ENCODE results near the gene SPAG17.

The SPAG17 gene

DNA sequence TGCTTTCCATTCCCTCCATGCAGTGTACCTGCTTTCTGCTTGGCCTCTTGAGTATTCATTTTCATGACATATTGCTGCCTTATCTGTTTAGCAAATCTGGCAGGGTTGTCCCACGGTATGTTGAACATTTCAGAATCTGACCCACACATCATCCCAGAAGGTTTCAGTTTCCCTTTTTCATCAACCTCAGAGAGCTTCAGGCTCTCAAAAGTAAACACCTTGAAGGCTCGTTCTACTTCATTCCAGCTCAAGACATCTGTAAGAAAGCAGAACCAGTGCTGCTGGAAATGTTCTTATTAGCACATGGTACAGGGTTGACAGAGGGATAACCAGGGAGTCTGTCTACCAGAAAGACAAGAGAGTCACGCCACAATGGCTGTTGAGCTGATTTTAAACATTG lies 103.6 kb downstream of the SPAG17 start:
- DNase-seq (ENCODE audit: low read depth in 1 of 2, low spot score in 1 of 2), result no peak

DNA sequence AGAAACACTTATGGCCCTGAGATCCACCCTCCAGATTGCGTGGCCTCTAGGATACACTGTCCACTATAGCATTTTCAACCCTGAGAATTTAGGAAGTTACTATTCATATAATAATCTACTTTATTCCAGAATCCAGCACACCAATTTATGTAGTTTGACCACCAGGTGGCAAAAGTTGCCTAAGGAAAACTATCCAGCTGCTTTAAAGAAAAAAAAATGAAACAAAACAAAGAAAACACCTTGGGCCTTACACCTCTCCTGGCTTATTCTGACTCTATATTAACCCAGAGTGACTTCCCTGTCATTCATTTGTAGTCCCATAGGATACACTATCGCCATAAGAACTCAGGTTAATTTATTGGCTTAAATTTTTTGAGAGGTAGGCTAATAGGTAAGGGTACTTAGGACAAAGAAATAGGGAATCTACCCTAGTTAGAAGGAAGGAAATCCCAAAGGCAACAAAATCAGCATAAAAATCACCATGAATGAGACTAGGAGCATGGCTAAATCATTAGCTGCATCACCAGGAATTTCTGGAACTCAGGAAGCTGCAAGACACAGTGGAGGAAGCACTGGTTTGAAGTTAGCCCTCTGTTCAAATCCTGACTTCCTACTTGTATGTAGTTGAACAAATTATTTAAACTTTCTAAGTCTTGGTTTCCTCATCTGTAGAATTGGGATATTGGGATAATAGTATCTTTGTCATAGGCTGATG lies 107.5 kb downstream of the SPAG17 start:
- DNase-seq (ENCODE audit: low read depth in 1 of 2, low spot score in 1 of 2), result no peak

DNA sequence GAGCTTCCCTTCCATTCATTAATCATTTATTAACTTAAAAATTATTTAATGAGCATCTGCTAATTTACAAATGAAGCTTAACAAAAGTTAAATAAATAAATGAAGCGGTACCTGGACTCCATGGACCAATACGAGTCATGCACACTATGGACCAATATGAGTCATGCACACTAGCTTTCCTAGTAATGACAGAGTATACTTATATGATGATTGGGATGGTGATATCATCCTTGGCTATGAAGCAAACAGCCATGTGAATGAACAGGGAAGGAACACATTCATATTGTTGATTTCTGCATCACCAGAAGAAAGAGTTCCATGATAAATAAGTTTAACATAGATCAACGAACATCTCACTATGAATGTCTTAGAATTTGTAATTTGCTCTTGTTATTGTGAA lies 109.9 kb downstream of the SPAG17 start:
- no peak for DNase-seq (ENCODE audit: low read depth in 1 of 2, low spot score in 1 of 2)

DNA sequence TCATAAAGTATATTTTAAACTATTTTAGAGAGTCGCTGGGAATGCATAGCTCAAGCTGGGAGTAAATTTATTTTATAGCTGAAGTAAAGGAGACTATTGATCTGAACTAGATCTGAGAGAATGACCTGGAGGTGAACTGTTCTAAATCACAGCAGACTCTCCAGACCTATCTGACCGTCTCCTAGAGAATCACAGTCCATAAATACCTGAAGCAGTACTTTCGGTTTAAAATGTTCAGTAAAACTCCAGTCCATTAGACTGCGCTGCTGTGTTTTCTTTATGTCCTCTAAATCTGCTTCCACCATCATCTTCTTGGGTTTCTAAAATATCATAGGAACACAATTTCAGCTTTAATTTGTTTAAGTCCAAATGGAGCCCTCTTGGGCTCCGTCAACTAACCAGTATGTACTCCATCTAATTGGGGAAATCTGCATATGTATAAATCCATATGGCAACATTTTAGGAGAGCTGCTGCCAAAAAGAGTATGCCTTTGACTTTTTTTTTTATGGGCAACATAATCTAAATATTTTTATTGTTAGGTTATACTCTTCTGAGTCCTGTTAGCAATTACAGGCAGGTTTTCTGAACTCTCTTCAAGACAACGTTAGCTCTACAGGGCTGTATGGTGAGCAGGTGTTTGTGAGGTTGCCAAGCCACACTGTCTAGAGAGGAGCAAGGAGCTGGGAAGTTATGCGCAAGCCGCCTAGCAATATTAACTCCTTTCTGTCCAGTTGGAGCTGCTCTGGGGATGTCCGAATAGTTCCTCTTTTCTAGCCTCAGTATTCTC lies 111.2 kb downstream of the SPAG17 start:
- DNase-seq (ENCODE audit: low read depth in 1 of 2, low spot score in 1 of 2), result no peak

DNA sequence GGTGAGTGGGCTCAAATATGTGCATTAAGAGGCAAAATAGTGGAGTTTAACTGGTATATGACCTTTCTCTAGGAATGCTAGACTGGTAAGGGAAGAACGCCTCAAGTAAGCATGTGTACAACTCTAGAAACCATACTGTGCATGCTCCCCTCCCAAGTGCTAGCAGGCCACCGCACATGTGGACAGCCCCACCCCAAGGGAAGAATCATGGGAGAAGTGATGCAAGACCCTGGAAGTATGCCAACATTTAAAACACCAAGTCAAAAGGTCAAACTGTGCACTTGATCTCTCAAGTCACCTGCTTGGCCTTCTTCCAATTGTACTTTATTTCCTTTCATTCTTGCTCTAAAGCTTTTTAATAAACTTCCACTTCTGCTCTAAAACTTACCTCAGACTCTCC lies 135.0 kb downstream of the SPAG17 start:
- no peak for DNase-seq (ENCODE audit: low read depth in 1 of 2, low spot score in 1 of 2)

DNA sequence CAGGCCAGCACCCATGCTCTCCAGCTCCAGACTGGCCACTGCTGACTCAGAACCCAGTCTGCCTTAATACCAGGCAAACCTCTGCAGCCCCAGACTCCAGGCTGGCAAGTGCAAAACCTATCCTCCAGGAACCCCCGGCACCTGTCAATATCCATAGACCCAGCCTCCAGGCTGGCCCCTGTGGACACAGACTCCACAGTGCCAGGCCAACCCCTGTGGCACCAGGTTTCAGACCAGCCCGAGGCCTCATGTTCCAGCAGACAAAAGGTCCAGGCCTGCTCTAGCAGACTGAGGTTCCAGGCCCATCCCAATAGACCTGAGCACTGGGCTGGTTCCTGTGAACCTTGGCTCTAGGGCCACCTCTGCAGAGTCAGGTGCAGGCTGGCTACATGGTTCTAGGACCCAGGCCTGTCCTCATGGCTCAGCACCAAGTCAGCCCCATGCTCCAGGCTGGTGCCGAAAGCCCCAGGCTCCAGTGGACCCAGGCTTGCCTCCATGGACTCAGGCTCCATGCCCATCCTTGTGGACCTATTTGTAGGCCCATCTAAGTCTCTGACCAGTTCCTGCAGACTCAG lies 137.3 kb downstream of the SPAG17 start:
- no peak for DNase-seq (ENCODE audit: low read depth in 1 of 2, low spot score in 1 of 2)

DNA sequence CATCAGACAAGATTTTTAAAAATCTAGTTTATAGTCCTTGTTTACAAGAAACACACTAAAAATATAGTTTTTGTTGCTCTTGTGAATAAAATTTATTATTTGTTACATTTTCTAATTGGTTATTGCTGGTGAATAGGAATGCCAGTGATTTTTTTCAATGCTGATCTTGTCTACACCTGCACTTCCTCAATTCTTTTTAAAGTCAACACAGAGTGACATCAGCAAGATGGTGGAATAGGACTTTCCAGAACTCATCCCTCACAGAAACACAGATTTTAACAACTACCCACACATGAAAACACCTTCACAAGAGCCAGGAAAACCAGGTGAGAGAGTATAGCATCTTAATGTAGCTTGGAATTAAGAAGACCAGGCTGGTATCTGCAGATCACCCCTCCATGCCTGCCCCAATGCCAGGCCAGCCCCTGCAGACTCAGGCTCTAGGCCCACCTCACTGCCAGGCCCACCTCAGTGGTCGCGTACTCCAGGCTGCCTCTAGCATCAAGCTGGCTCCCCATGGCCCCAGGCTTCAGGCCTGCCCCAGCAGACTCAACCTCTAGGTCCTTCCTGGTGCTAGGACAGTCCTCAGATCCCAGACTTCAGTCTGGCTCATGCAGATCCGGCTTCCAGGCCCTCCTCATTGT lies 137.9 kb downstream of the SPAG17 start:
- DNase-seq (ENCODE audit: low read depth in 1 of 2, low spot score in 1 of 2), result no peak

DNA sequence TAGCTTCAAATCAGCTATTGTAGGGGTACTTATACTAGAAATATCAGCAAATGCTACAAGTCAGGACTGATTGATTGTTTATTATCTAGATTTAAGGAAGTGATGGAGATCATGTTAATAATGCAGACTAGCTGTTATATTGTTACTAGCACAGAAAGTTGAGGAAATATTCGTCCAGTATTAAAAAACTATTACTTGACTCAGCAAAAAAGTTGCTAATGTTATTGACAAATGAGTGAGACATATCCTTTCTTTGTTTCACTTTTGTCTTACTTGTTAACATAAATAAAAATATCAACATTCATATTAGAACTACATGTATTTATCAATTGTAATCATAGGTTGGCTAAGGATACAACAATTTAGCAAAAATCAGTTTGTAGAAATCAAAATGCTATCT lies 141.4 kb downstream of the SPAG17 start:
- no peak for DNase-seq (ENCODE audit: low read depth in 1 of 2, low spot score in 1 of 2)

DNA sequence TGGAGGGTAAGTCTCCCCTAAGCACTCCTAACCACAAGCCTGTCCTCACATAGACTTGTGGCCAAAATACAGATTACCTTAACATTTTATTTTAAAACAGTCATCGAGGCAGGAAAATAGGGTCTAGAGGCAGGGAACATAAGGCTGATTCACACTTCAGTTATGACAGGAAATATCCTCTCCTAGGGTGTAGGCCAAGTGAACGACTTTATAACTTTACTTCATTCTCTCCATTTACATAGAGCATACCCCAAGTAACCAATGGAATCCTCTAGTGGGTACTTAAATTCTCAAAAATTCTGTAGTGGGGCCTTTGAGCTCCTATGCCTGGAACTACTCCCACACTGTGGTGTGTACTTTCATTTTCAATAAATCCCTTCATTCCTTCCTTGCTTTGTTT lies 142.5 kb downstream of the SPAG17 start:
- no peak for DNase-seq (ENCODE audit: low read depth in 1 of 2, low spot score in 1 of 2)

DNA sequence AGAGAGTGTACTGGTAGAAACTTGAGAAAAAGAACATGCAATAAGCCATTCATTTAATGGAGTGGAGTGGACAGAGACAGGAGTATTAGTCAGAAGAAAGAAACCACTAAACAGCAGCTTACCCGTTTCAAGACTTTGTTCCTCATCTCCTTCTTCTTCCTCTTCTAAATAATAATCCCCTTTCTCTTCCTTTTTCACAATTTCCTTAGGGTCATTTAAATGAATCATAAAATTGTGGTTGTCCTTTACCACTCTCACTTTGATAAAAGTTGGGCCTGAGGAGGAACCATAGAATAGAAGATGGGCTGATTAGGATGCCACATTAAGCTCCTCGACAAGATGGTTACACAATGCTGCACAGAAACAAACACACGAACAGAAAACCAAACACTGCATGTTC lies 145.9 kb downstream of the SPAG17 start:
- DNase-seq (ENCODE audit: low read depth in 1 of 2, low spot score in 1 of 2), result no peak

DNA sequence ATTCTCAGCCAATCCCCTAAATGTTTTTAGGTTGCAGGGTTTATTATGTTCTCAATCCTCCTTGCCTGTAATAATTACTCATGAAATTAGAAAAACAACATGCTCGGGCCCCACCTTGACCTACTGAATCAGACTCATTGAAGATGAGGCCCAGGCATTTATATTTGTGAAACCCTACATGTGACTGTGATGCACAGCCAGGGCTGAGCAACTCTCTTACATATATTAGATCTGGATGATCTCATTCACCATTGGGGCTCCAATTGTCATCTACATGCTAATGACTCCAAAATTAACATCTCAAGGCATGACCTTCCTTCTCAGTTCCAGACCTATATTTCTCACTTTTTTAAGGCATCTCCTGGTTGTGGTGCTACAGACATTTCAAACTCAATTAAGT lies 152.1 kb downstream of the SPAG17 start:
- no peak for DNase-seq (ENCODE audit: low read depth in 1 of 2, low spot score in 1 of 2)

DNA sequence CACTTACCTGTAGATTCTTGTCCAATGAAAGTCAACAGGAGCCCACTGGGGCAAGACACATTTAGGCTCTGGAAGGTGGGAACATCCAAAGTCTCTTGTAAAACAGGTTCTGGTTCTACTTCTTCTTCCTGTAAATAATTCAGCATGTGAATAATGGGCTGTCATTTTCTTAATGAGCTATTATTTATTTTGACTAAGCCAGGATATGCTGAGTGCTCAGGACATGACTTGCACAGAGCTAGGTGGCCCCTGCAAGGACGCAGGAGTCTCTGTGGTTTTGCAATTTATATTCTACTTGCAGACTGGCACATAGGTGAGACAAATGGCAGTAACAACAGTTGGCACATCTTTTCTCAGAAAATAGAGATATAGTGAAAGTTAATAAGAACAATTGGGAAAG lies 156.8 kb downstream of the SPAG17 start:
- no peak for DNase-seq (ENCODE audit: low read depth in 1 of 2, low spot score in 1 of 2)

DNA sequence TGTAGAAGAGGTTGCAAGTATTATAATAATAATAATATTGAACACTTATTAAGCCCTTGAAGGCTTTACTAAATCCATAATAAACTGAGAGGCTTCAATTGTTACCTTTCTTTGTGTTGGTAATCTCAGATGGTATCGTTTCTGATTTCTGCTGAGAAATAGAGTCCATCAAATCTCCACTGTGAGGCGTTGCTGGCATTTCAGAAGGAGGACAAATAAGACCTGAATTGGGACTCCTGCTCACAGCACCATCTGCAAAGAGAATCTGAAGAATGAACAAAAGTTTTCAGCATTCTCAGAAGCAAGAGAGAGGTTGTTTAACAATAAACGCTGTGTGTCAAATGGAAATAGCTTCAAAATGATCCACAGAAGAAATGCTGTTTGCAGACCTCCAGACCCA lies 161.8 kb downstream of the SPAG17 start:
- DNase-seq (ENCODE audit: low read depth in 1 of 2, low spot score in 1 of 2), result no peak

DNA sequence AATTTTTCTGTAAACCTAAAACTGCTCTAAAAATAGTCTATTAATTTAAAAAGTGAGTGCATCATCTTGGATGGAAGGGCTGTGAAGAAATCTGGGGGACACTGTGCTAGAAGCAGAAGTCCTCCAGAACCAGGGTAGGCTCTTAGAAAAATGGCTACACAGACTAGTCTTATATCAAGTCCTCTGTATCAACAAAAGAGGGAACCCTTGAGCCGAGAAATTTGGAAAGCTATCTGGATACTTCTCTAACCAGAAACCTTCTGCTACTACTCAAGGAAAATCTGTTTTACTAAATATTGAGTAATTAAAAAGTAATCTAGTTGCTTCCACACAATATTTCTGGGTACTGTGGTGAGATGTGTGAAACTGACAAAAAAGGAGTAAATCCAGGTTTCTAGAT lies 163.4 kb downstream of the SPAG17 start:
- no peak for DNase-seq (ENCODE audit: low read depth in 1 of 2, low spot score in 1 of 2)

DNA sequence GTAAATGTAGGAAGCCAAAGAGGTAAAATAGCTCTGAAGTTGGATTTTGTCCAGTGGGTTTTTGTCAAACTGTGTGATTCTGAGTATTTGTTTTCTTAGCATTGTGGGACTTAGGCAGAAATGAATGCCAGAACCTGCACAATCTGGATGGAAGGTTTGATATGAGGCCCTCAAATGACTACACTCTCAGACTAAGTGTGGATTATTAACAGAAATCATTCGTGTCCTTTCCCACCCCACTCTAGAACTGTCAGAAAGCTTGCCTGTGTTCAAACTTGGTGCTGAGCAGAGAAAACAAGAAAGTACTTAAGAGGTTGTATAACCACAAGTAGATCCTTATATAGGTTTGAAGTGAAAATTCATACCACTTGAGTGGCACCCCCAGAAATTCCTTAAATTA lies 167.0 kb downstream of the SPAG17 start:
- no peak for DNase-seq (ENCODE audit: low read depth in 1 of 2, low spot score in 1 of 2)

DNA sequence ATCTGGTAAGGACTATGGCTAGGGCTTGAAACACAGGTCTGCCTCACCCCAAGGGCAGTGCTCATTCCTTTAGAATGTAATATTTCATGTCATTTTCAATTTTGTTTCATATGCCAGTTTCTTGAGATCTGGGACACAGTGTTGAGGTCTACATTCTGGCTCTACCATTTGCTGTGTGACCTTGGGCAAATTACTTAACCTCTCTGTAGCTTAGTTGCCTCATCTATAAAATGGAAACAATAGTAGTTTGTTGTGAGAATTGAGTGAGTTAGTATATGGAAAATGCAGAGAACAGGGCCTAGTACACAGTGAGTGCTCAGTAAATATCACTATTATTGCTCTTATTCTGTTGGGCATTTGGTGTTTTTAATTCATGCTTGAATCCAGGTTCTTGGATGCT lies 171.1 kb downstream of the SPAG17 start:
- DNase-seq (ENCODE audit: low read depth in 1 of 2, low spot score in 1 of 2), result no peak

DNA sequence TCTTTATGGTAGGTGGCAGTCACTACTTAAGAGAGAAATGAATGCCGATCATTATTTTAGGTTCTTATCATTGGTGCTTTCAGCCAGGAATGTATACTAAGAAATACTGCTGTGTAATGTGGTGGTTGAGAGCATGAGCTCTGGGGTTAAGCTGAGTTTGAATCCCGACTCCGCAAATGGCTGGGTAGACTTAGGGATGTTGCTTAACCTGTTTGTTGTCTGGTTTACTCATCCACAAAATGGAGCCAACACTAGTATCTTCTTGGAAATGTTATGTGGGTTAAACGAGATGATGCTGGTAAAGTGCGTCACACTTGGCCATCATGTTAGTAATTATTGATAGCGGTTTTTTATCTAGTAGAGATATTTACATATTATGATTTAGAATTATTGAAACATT lies 171.7 kb downstream of the SPAG17 start:
- DNase-seq (ENCODE audit: low read depth in 1 of 2, low spot score in 1 of 2), result no peak

DNA sequence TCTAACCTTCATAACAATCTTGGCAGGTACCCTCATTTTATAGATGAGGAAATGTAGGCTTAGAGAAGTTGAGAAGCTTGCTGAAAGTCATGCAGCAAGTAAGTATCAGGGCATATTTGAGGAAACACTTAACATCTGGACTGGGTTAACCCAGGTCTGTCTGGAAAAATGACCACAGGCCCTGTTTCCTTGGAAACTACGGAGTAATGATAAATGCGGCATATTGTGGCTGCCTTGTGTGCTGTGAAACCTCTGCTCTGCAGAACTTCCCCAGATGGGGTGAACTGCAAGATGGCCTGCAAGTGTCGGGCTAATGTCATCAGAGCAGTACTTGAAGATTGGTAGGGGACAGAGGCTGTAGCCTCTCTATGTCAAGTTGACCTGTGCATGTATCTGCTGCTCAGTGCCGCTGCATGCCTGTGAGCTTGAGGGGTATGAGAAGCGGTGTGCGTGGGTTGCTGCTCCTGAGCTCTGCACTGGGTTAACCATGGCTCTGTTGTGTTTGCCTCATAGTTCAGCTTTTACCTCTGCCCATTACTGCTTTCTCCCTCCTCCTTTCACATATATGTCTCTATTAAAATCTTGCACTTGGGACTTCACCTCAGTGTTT lies 172.4 kb downstream of the SPAG17 start:
- DNase-seq (ENCODE audit: low read depth in 1 of 2, low spot score in 1 of 2), result no peak

DNA sequence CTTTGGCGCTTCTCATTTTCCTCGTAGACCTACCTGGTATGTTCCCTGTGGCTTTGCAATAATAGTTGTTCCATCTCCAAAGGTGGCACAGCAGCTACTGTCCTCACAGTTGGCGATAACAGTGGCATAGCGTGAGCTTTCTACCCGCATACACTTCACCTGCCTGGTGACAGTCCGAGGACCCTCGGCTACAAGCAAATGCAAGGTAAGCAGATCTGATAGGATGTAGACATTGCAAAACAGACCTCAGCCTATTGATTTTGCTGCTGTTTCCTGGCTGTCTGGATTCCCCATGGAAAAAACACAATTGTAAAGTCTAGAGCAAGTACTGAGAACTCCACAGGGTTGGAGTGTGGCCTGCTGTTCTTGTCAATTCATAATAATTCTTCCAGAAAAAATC lies 177.0 kb downstream of the SPAG17 start:
- DNase-seq (ENCODE audit: low read depth in 1 of 2, low spot score in 1 of 2), result no peak

DNA sequence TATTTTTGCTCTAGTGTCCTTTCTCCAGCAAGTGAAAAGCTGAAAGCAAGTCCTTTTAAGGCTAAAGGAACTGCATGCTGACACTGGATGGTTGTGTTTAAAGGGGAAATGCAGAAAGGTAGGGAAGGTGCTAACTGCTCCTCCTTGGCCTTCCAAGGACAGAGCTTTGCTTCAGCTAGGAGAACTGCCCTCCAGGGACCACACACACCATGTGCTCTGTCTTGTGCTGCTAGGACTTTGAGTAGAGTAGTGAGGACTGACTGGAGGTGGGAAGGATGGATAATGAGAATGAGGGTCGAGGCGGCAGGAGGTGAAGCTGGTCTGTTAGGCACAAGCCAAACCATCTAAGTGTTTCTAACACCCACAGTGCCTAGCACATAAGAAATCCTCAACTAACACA lies 177.6 kb downstream of the SPAG17 start:
- DNase-seq (ENCODE audit: low read depth in 1 of 2, low spot score in 1 of 2), result no peak

DNA sequence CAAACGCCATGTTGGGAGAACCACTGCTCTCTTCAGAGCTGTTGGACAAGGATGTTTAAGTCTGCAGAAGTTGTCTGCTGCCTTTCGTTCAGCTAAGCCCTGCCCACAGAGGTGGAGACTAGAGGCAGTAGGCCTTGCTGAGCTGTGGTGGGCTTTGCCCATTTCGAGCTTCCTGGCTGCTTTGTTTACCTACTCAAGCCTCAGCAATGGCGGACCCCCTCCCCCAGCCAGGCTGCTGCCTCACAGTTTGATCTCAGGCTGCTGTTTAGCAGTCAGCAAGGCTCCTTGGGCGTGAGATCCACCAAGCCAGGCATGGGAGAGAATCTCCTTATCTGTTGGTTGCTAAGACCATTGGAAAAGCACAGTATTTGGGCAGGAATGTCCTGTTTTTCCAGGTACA lies 180.7 kb downstream of the SPAG17 start:
- DNase-seq (ENCODE audit: low read depth in 1 of 2, low spot score in 1 of 2), result no peak

DNA sequence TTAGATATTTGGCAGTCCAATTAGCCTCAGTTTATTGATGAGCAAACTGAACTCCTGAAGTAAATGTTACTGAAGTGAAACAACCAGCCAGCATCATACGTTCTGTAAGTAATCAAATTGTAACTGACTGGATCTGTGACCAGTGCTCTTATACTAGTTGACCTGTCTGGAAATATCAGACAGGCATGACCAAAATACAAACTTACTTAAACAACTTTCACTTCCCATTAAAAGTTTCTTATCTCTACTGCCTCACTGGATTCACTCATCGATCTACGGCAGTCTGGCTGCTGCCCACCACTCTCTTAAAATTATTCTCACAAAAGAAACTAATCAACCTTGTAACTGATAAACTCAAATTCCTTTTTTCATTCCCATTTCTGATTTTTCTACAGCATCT lies 199.1 kb downstream of the SPAG17 start:
- no peak for DNase-seq (ENCODE audit: low read depth in 1 of 2, low spot score in 1 of 2)
